Neural progenitor cell (in vitro differentiated cells): ENCODE results near the gene NRG3.

ENCODE experiments used
- EZH2 ChIP-seq: fragments of 200-600 bp; sonication (generic); IDR thresholded peaks from 2 replicates; pipeline ENCODE4 v1.6.1; 2017; ENCODE audit warnings: antibody characterized with exemption, mild to moderate bottlenecking, moderate library complexity
- TF ChIP-seq, protein P1 (sequence below): fragments of 200-600 bp; sonication (generic); IDR thresholded peaks from 2 replicates; pipeline ENCODE4 v1.5.1; 2017; ENCODE audit warnings: antibody characterized with exemption, mild to moderate bottlenecking

DNA sequence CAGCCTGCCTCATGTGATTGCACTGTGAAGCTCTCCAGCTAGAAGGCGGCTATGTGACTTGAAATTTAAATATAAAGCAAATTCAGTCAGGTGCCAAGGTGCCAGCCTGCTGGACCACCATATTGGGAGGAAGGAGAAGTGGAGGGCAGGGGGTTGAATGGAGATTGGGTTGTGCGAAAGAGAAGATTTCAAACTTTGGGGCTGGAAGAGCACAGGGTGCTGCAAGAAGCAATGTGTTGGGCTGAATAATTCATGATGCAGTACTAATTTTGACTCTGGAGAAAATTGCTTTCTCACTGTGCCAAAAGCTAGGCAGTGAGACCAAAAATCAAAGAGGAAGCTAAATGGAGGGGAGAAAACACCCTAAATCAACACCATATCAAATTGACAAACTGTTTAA is 335.3 kb downstream of the NRG3 start:
- TF ChIP-seq, protein P1, sequence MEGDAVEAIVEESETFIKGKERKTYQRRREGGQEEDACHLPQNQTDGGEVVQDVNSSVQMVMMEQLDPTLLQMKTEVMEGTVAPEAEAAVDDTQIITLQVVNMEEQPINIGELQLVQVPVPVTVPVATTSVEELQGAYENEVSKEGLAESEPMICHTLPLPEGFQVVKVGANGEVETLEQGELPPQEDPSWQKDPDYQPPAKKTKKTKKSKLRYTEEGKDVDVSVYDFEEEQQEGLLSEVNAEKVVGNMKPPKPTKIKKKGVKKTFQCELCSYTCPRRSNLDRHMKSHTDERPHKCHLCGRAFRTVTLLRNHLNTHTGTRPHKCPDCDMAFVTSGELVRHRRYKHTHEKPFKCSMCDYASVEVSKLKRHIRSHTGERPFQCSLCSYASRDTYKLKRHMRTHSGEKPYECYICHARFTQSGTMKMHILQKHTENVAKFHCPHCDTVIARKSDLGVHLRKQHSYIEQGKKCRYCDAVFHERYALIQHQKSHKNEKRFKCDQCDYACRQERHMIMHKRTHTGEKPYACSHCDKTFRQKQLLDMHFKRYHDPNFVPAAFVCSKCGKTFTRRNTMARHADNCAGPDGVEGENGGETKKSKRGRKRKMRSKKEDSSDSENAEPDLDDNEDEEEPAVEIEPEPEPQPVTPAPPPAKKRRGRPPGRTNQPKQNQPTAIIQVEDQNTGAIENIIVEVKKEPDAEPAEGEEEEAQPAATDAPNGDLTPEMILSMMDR: no peak
- no peak for TF ChIP-seq EZH2
